Activated naive CD8-positive, alpha-beta T cell treated with anti-CD3 and anti-CD28 coated beads, Interleukin-2, amount 50 U/mL, for 16 hours (primary cell): ENCODE data around the gene BLOC1S5.
"Not testable (repeated sequence)": the region's sequence is repeated elsewhere in the genome, so short reads cannot be mapped to it uniquely, and the experiment has no call there.

Experiments
- DNase-seq: peaks from one replicate; pipeline ENCODE4 v3.0.0-alpha.2; 2020; ENCODE audit warnings: low read depth, low spot score

Gene BLOC1S5

GRCh38 chr6:7993952-7994351 is 70.2 kb downstream of the BLOC1S5 start:
- no peak for DNase-seq

DNA sequence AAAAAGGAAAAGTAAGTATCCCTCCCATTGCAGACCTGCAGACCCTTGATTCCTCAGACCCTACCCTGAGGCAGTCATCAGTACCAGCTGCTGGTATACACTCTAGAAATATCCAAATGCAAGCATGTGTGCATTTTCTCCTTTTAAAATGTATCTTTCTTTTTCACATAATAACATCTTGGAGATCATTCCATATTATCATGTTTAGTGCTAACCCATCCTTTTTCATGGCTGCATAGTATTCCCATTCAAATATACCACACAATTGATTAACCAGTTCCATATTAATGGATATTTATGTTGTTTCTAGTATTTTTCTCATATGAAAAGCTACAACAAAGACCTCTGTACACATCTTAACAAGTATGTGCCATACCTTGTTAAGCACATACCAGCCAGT is 70.8 kb downstream of the BLOC1S5 start:
- no peak for DNase-seq

- DNase-seq, result no peak
Measured at GRCh38 chr6:7992002-7992815, 72.0 kb downstream of the BLOC1S5 start.

DNA sequence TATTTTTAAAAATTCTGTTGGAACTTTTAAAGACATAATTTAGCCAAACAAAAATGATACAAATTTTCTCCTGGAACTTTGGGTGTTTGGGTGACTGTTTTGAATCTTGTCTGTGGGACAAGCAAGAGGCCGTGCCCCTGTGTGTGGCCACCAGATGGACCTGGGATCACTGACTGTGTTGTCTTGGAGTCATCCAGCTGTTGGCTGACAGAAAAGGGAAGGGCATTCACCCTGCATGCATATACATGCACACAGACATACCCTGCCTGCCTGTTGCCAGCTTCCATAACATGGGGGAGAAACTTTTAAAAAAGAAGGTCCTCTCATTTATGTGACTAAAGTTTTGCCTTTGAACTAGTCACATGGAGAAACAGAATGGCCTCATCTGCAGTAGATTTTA is 72.7 kb downstream of the BLOC1S5 start:
- no peak for DNase-seq

DNA sequence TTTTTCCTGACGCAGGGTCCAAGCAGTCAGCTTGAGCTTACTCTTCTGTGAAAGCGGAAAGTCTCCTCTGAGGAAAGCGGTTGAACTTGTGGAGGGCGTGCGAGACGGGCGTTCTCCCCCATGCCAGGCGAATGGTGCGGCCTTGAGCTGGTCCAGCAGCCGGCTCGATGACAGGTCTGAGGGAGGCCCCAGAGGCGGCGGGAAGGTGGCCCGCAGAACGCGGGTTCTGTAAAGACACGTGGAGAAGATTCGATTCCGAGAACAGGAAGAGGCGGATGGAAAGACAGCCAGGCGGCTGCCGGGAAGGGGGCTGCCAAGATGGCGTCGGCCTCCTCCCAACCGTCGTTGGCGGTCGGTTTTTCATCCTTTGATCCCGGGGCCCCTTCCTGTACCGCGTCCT is 78.0 kb downstream of the BLOC1S5 start:
- DNase-seq, result no peak

- DNase-seq, result not testable (repeated sequence)
Measured at GRCh38 chr6:7983967-7984366, 80.2 kb downstream of the BLOC1S5 start.

DNA sequence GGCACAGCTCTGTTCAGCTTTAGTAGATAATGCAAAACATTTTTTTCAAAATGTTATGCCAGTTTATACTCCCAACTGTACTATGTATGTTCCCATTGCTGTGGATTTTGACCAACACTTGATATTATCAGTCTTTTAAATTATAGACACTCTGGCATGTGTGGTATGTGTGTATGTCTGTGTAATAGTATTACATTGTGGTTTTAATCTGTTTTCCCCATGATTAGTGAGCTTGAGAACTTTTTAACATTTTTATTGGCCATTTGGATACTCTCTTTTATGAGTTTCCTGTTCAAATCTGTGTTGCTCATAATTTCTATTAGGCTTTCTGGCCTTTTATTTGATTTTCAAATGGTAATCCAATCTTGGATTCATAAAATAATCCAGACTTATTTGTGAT is 84.4 kb downstream of the BLOC1S5 start:
- no peak for DNase-seq

- no peak for DNase-seq
Measured at GRCh38 chr6:7978736-7979135, 85.5 kb downstream of the BLOC1S5 start.

DNA sequence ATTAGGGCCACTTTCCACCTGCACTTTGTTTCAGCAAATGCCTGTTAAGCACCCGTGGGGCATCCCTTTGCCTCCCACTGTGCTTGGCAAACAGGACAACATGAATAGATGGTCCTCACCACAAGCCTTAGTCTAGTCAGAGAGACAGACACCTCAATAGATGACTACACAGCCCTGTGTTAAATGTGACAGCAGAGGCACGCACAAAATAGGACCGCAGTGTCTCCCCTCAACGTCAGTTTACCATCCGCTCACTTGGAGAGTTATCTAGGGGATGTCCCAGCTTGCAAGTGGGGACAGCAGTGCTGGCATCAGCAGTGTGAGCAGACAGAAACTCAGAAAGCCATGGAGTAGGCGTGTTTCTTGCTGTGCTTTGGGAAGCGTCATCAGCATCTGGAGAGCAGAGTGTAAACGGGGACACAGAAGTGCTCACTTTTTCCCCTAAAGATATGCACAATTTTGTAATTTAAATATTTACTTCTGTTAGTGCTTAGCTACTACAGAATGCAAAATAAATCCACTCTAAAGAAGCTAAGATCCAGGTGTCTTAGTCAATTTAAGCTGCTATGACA is 87.6 kb downstream of the BLOC1S5 start:
- no peak for DNase-seq

DNA sequence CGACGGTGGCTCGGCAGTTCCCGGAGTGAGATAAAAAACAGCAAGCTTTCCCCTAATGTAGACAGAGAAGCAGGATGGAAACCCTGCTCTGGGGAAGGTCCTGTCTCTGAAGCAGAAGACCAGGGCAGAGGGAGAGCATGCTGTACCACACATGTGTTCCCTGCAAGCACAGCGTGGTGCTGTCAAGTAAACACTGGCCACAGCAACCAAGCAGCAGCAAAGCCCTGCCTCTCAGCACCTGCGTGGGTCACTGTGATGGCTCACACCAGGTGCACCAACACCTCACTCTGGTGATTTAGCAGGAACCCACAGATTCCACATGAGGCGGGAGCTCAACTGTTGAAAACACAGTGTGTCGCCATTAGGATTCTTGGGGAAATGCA is 88.4 kb downstream of the BLOC1S5 start:
- DNase-seq, result no peak

GRCh38 chr6:7974938-7975763 is 89.0 kb downstream of the BLOC1S5 start:
- no peak for DNase-seq

DNA sequence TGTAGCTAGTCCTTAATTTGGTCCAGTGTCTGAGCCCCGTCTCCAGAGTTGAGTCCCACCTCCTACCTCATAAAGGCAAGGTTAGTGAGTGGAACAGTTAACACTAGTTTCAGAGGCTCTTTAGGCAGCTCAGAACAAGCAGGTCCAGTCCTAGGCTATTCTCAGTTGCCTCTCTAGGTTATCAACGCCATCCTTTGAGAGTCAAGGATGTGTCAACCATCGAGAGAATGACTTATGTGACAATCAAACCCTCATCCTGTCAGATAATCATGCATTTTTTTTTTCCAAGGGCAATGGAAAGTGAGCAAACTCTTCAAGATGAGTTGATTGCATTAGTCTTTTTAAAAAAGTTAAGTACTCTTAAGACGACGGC is 89.6 kb downstream of the BLOC1S5 start:
- DNase-seq, result no peak

DNA sequence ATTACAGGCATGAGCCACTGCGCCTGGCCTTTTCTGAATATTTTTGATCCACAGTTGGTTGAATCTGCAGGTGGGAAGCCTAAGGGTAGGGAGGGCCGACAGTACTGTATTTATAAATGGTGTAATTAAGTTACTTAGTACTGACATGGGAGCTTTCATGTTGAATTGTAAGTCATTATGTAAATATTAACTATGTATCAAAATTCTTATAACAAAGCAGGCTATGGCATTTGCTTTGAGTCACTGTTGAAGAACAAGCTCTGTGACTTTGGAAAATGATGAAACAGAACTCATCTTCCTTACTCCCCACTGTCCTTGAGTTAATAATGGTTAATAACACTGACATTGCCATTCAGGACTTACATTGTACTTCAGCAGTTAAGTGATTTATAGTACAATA is 90.6 kb downstream of the BLOC1S5 start:
- DNase-seq, result no peak

GRCh38 chr6:7971499-7971898 is 92.7 kb downstream of the BLOC1S5 start:
- DNase-seq, result no peak

DNA sequence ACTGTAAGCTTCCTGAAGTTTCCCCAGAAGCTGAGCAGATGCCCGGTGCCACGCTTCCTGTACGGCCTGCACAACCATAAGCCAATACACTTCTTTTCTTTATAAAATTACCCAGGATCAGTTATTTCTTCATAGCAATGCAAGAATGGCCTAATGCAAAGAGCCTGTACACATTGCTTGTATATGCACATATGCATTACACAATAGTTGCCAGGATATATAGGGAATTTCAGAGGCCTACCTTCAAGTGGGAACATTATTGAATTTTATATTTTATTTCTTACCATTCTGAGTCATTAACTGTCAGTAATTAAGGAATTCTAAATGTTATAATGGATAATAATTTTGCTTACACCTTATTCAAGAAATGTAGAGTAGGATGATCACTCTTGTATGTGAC is 93.6 kb downstream of the BLOC1S5 start:
- no peak for DNase-seq
